HG03432 (cell line): ENCODE data around the gene PDZD2.
"Not testable (repeated sequence)": the region's sequence is repeated elsewhere in the genome, so short reads cannot be mapped to it uniquely, and the experiment has no call there.

ENCODE experiments used
- ATAC-seq: cut with Tn5 transposase; IDR thresholded peaks from one replicate; pipeline ENCODE4 v1.9.1; 2021; ENCODE audit warnings: mild to moderate bottlenecking, moderate library complexity; ENCODE audit not compliant: unreplicated experiment

PDZD2 gene

GRCh38 chr5:31957151-31957550 is 318.2 kb downstream of the PDZD2 start:
- no peak for ATAC-seq

GRCh38 chr5:31962351-31962751 is 323.4 kb downstream of the PDZD2 start:
- ATAC-seq, result no peak

GRCh38 chr5:31962871-31963307 is 324.0 kb downstream of the PDZD2 start:
- no peak for ATAC-seq

- no peak for ATAC-seq
These were observed 324.6 kb downstream of the PDZD2 start for GRCh38 chr5:31963358-31964006.

- no peak for ATAC-seq
These were observed 325.1 kb downstream of the PDZD2 start for GRCh38 chr5:31964007-31964360.

GRCh38 chr5:31965227-31965626 is 326.3 kb downstream of the PDZD2 start:
- ATAC-seq, result no peak

- ATAC-seq, result no peak
These were observed 328.0 kb downstream of the PDZD2 start for GRCh38 chr5:31966936-31967335.

GRCh38 chr5:31967461-31967860 is 328.5 kb downstream of the PDZD2 start:
- no peak for ATAC-seq

GRCh38 chr5:31972558-31972957 is 333.6 kb downstream of the PDZD2 start:
- no peak for ATAC-seq

- not testable (repeated sequence) for ATAC-seq
These were observed 336.3 kb downstream of the PDZD2 start for GRCh38 chr5:31975189-31975612.

GRCh38 chr5:31976169-31976568 is 337.2 kb downstream of the PDZD2 start:
- no peak for ATAC-seq

GRCh38 chr5:31981361-31981945 is 342.5 kb downstream of the PDZD2 start:
- no peak for ATAC-seq

- no peak for ATAC-seq
These were observed 343.1 kb downstream of the PDZD2 start for GRCh38 chr5:31982027-31982426.

- no peak for ATAC-seq
These were observed 343.7 kb downstream of the PDZD2 start for GRCh38 chr5:31982621-31983020.

- ATAC-seq, result no peak
These were observed 344.9 kb downstream of the PDZD2 start for GRCh38 chr5:31983851-31984250.

- no peak for ATAC-seq
These were observed 345.8 kb downstream of the PDZD2 start for GRCh38 chr5:31984691-31985090.

- ATAC-seq, result no peak
These were observed 347.2 kb downstream of the PDZD2 start for GRCh38 chr5:31986101-31986500.

GRCh38 chr5:31987985-31988710 is 349.2 kb downstream of the PDZD2 start:
- ATAC-seq, result no peak

GRCh38 chr5:31990081-31990650 is 351.2 kb downstream of the PDZD2 start:
- no peak for ATAC-seq

- no peak for ATAC-seq
These were observed 351.8 kb downstream of the PDZD2 start for GRCh38 chr5:31990701-31991110.

- ATAC-seq, result no peak
These were observed 353.4 kb downstream of the PDZD2 start for GRCh38 chr5:31992377-31992776.
